ENCODE measurements around the gene FCHSD2.

FCHSD2 gene

GRCh38 chr11:72900013-72900412 is 242.1 kb downstream of the FCHSD2 start:
- no peak for TF ChIP-seq CTCF (IDR thresholded peaks at IDR 0.05; ENCODE audit: low read depth, low read length)
- no peaks in the 10 kb centered on the region for H3K4me1 ChIP-seq
- H3K36me3 ChIP-seq: no peaks in the 10 kb centered on the region
- no peaks in the 10 kb centered on the region for H3K9me3 ChIP-seq
- no peak for DNase-seq
- H3K4me3 ChIP-seq (ENCODE audit: low read depth, low read length): no peak overlapping the region
- H3K27me3 ChIP-seq: no peaks in the 10 kb centered on the region

DNA sequence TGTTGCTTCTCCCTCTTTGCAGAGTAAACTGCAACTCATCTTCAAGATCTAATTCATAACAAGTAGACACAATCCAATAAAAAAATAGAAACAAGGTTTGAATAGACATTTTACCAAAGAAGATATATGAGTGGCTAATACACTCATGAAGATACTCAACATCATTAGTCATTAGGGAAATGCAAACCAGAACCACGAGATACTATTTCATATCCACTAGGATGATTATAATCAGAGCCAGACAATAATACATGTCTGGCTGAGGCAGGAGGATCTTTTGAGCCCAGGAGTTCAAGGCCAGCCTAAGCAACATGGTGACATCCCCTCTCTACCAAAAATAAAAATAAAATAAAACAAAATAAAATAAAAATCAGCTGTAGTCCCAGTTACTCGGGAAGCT is 242.9 kb downstream of the FCHSD2 start:
- no peaks in the 10 kb centered on the region for H3K36me3 ChIP-seq
- no peak for TF ChIP-seq CTCF (IDR thresholded peaks at IDR 0.05; ENCODE audit: low read depth, low read length)
- no peak for DNase-seq

GRCh38 chr11:72897506-72897905 is 244.6 kb downstream of the FCHSD2 start:
- no peak overlapping the region for H3K4me3 ChIP-seq (ENCODE audit: low read depth, low read length)

More for the DNA sequence above, 242.9 kb downstream of the FCHSD2 start:
- H3K27me3 ChIP-seq: no peaks in the 10 kb centered on the region
- no peaks in the 10 kb centered on the region for H3K4me1 ChIP-seq
- no peak overlapping the region for H3K4me3 ChIP-seq (ENCODE audit: low read depth, low read length)
- no peaks in the 10 kb centered on the region for H3K9me3 ChIP-seq

GRCh38 chr11:72896431-72896830 is 245.7 kb downstream of the FCHSD2 start:
- no peak overlapping the region for H3K4me3 ChIP-seq (ENCODE audit: low read depth, low read length)
- H3K9me3 ChIP-seq: no peaks in the 10 kb centered on the region
- no peaks in the 10 kb centered on the region for H3K4me1 ChIP-seq
- no peaks in the 10 kb centered on the region for H3K36me3 ChIP-seq
- TF ChIP-seq CTCF (IDR thresholded peaks at IDR 0.05; ENCODE audit: low read depth, low read length): no peak
- no peak for DNase-seq
- H3K27me3 ChIP-seq: no peaks in the 10 kb centered on the region

More at GRCh38 chr11:72897506-72897905, 244.6 kb downstream of the FCHSD2 start:
- no peak for DNase-seq
- Histone ChIP-seq H3K36me3 (no peaks in the 10 kb centered on the region), H3K4me1 (no peaks in the 10 kb centered on the region), H3K9me3 (no peaks in the 10 kb centered on the region), H3K27me3 (no peaks in the 10 kb centered on the region)
- TF ChIP-seq CTCF (IDR thresholded peaks at IDR 0.05; ENCODE audit: low read depth, low read length): no peak

GRCh38 chr11:72890881-72891280 is 251.2 kb downstream of the FCHSD2 start:
- no peak overlapping the region for H3K4me3 ChIP-seq (ENCODE audit: low read depth, low read length)
- TF ChIP-seq CTCF (IDR thresholded peaks at IDR 0.05; ENCODE audit: low read depth, low read length): no peak
- peaks cover 13% of the 10 kb centered on the region for H3K36me3 ChIP-seq
- no peak for DNase-seq
- H3K27me3 ChIP-seq: no peaks in the 10 kb centered on the region
- no peaks in the 10 kb centered on the region for H3K9me3 ChIP-seq
- no peaks in the 10 kb centered on the region; the same call in 1 of the 2 replicates for H3K4me1 ChIP-seq

GRCh38 chr11:72886619-72887018 is 255.5 kb downstream of the FCHSD2 start:
- H3K4me1 ChIP-seq: no peaks in the 10 kb centered on the region; the same call in 1 of the 2 replicates
- no peak overlapping the region for H3K4me3 ChIP-seq (ENCODE audit: low read depth, low read length)
- H3K36me3 ChIP-seq: peaks cover 21% of the 10 kb centered on the region
- no peak for DNase-seq
- H3K9me3 ChIP-seq: no peaks in the 10 kb centered on the region
- no peaks in the 10 kb centered on the region for H3K27me3 ChIP-seq
- no peak for TF ChIP-seq CTCF (IDR thresholded peaks at IDR 0.05; ENCODE audit: low read depth, low read length)
